SH-SY5Y (cell line): ENCODE results near the gene COL18A1.

ENCODE experiments used
- GATA2 ChIP-seq: IDR thresholded peaks from 2 replicates; pipeline ENCODE4 v1.6.1; 2011; ENCODE audit warnings: mild to moderate bottlenecking, low read depth, low read length
- GATA3 ChIP-seq: IDR thresholded peaks from 2 replicates; pipeline ENCODE4 v1.6.1; 2011; ENCODE audit warnings: low read depth, mild to moderate bottlenecking, low read length, moderate library complexity

GRCh38 chr21:45434645-45435217 lies 29.8 kb downstream of the COL18A1 start:
- TF ChIP-seq GATA2, result no peak
- TF ChIP-seq GATA3, result no peak
